ENCODE measurements around the gene APBB2.
"Not testable (repeated sequence)": the region's sequence is repeated elsewhere in the genome, so short reads cannot be mapped to it uniquely, and the experiment has no call there.

The APBB2 gene

GRCh38 chr4:41148292-41148691 is 66.0 kb downstream of the APBB2 start:
- no peak for DNase-seq (ENCODE audit: extremely low read depth, low read depth)
- H3K4me3 ChIP-seq (replicated peaks; ENCODE audit: low read depth, low read length) = no peak overlapping the region
- TF ChIP-seq CTCF (IDR thresholded peaks at IDR 0.05; ENCODE audit: low read depth, low read length, missing control alignments) = no peak

- H3K4me3 ChIP-seq (replicated peaks; ENCODE audit: low read depth, low read length); DNase-seq (ENCODE audit: extremely low read depth, low read depth): not testable (repeated sequence)
Observed at GRCh38 chr4:41147570-41147969, 66.8 kb downstream of the APBB2 start.

GRCh38 chr4:41146716-41147506 is 67.4 kb downstream of the APBB2 start:
- DNase-seq (ENCODE audit: extremely low read depth, low read depth) = no peak
- TF ChIP-seq CTCF (IDR thresholded peaks at IDR 0.05; ENCODE audit: low read depth, low read length, missing control alignments) = no peak
- H3K4me3 ChIP-seq (replicated peaks; ENCODE audit: low read depth, low read length) = no peak overlapping the region

GRCh38 chr4:41146196-41146595 is 68.1 kb downstream of the APBB2 start:
- H3K4me3 ChIP-seq (replicated peaks; ENCODE audit: low read depth, low read length) = no peak overlapping the region
- no peak for TF ChIP-seq CTCF (IDR thresholded peaks at IDR 0.05; ENCODE audit: low read depth, low read length, missing control alignments)
- DNase-seq (ENCODE audit: extremely low read depth, low read depth) = no peak

- DNase-seq (ENCODE audit: extremely low read depth, low read depth) = no peak
- no peak for TF ChIP-seq CTCF (IDR thresholded peaks at IDR 0.05; ENCODE audit: low read depth, low read length, missing control alignments)
- no peak overlapping the region for H3K4me3 ChIP-seq (replicated peaks; ENCODE audit: low read depth, low read length)
Observed at GRCh38 chr4:41145571-41146078, 68.7 kb downstream of the APBB2 start.

- TF ChIP-seq CTCF (IDR thresholded peaks at IDR 0.05; ENCODE audit: low read depth, low read length, missing control alignments) = no peak
- no peak overlapping the region for H3K4me3 ChIP-seq (replicated peaks; ENCODE audit: low read depth, low read length)
- no peak for DNase-seq (ENCODE audit: extremely low read depth, low read depth)
Observed at GRCh38 chr4:41144812-41145211, 69.5 kb downstream of the APBB2 start.

- no peak for TF ChIP-seq CTCF (IDR thresholded peaks at IDR 0.05; ENCODE audit: low read depth, low read length, missing control alignments)
- H3K4me3 ChIP-seq (replicated peaks; ENCODE audit: low read depth, low read length) = no peak overlapping the region
- no peak for DNase-seq (ENCODE audit: extremely low read depth, low read depth)
Observed at GRCh38 chr4:41144040-41144379, 70.3 kb downstream of the APBB2 start.
